HG03139 (cell line): ENCODE measurements around the gene PABPC3.

Experiments used
- ATAC-seq: cut with Tn5 transposase; IDR thresholded peaks from one replicate; pipeline ENCODE4 v1.9.1; 2021; ENCODE audit not compliant: unreplicated experiment

The PABPC3 gene

DNA sequence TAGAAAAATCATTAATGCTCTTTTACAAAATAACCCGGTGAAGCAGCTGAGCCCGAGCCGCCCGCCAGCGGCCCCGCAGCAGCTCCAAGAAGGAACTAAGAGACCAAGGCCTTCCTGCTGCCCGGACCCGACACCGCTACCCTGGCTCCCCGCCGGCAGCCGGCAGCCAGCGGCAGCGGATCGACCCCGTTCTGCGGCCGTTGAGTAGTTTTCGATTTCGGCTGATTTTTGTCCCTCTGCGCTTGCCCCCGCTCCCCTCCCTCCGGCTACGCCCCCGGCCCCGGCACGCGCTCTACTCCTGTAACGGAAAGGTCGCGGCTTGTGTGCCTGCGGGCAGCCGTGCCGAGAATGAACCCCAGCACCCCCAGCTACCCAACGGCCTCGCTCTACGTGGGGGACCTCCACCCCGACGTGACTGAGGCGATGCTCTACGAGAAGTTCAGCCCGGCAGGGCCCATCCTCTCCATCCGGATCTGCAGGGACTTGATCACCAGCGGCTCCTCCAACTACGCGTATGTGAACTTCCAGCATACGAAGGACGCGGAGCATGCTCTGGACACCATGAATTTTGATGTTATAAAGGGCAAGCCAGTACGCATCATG is at the start of gene PABPC3:
Gene PABPC3, plus strand, starts transcription at position 286 of the 603 bp plus-strand sequence. Its CDS starts 63 bp downstream, at position 349.
- no peak for ATAC-seq

DNA sequence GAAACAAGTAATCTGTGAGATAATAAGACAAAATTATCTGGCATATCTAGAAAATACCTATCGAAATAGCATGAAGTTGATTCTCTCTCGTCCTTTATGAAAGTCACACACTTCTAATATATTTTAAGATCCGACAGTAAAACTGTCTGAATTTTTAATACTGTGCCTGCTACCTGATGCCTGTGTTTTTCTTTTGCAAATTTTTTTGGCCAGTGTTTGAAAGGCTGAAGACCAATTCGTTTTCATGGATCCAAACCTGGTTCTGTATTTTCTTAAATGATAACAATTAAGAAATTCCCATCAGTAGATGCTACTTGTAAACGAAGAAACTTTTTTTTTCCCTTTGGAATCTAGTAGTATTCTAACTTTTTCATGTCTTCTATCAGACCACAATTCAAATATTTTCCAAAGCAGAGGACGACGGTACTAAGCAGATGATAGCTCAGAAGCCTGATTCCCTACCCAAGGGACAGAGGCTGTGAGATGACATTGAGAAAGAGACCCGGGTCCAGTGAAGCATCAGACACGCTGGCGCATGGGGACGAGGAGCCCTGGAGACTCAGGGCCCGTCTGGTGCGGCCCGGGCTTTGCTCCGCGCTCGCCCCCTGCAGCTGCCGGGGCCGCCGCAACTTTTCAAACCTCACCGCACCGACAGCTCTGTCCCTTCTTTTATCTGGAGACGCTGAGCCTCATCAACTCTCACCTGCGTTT is 49.5 kb upstream of the PABPC3 start:
- no peak for ATAC-seq

DNA sequence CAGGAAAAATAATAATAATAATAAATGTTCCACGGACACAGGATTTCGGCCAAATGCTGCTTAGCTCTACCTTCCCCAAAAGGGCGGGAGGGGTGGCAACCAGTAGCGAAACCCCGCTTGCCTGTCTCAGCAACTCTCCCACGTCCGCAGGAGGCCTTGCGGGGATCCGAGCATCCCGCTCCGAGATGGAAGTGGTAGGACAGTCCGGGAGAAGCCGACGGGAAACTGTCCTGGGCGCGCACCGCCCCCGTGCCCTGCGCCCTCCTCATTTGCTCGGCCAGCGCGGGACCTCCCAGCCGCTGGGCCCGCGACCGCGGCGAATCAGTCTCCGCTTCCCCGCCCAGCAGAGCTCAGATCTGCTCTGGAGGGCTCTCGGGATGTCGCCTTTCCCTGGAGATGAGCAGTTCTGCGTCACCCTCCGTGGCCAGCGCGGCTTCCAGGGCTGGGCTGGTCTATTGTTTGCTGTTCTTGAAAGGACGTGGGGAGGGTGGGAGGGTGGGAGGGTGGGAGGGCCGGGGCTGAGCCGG is 48.9 kb upstream of the PABPC3 start:
- ATAC-seq = no peak

DNA sequence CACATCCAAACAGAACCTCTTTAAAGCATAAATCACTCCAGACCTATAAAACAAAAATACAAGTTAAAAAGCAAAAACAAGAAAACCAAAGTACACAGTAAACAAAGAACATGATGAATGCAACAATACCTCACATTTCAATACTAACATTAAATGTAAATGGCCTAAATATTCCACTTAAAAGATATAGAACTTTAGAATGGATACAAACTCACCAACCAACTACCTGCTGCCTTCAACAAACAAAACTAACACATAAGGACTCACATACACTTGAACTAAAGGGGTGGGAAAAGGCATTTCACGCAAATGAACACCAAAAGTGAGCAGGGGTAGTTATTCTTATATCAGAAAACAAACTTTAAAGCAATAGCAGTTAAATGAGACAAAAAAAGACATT is 44.9 kb upstream of the PABPC3 start:
- ATAC-seq = no peak

DNA sequence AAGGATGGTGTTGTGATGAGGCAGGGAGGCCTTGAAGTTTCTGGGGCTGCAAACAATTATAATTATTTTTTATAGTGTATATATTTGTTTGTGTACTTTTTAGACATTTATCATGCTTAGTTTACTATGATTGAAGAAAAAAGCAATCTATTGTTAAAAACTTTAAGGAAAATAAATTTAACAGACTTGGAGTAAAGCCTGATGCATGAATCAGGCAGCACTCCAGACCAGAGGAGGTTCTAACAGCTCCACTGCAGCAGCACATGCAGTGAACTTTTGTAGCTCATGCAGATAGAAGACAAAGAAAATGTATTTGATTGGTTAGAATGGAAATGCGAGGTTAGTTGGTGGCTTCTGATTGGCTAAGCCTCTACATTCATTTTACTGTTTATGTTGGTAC is 36.8 kb upstream of the PABPC3 start:
- no peak for ATAC-seq

DNA sequence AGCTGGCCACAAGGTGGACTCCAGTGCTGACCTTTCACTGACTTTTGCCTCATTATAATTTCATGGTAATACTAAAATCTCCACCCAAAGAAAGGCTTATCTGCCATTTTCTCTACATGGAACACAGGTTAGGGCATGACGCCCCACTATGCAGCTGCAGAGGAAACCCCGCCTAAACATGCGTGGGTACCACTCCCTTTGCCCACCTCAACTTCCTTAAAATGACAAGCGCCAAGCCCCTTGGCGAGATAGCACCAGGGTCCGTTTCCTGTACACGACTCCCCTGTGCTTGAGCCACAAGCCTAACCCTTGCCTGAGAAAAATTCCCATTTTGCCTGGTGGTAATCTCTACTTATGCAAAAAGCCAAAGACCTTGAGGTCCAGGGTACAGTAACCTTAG is 36.0 kb upstream of the PABPC3 start:
- no peak for ATAC-seq

DNA sequence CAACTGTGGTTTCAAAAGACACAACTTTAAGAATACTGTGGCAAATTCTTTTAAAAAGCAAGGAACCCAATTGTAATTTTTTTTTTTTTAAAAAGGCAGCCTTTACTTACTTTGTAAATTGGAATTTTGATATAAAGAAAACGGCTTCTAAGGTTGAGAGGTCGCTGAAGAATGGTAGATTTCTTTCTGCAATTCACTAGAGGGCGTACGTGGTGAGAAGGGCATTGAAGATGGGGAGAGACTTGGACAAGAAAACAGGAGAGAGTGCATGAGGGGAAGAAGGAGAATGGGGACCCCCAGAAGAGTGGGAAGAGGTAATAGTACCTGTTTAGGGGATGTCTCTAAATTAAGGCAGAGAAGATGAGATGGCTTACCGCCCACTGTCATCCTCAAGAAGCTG is 33.5 kb upstream of the PABPC3 start:
- no peak for ATAC-seq

DNA sequence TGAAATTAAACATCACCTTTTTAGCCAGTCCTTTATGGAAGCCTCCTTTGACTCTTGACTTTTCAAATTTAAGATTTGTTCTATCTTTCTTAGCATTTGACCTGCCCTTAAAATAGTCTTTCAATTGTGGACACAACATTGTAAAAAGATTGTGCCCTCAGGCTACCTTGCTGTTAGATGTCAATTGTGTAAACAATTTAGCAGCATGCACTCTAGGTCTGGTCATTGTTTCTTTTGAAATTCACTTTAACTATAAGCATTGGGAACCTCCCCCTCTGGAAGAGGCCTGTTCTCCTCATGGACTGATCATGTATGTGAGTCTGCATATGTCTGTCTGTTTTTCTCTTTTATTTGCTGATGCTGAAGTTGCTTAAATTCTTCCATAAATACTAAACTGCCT is 31.5 kb upstream of the PABPC3 start:
- no peak for ATAC-seq

DNA sequence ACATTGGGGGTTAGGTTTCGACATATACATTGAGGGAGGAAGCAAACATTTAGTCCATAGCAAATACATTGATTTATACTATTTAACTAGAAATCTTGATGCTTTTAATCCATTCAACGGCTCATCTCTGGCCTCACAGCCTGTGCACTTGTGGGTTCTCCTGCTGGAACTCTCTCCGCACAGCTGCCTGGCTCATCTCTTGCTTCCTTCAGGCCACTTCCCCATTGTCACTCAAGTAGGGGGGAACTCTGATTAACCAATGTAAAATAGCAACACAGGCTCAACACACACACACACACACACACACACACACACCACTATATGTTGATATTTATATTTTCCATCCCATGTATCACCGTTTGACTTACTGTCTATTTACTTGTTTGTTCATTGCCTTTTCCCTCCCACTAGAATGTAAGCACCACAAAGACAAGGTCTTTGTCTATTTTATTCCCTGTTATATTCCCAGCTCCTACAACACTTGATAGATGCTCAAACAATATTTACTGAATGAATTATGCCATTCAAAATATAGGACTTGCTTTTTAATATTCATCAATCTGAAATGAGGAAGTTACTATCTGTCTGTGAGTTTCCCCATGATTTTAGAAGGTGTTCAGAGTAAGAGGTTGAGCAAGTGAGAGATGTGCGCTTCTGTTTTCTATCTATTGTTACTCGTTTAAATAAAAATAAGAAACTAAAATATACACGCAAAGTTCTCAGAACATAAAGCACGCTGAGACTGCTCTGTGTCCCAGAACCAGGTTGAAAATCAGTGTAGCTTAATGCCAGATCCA is 29.8 kb upstream of the PABPC3 start:
- ATAC-seq = no peak

DNA sequence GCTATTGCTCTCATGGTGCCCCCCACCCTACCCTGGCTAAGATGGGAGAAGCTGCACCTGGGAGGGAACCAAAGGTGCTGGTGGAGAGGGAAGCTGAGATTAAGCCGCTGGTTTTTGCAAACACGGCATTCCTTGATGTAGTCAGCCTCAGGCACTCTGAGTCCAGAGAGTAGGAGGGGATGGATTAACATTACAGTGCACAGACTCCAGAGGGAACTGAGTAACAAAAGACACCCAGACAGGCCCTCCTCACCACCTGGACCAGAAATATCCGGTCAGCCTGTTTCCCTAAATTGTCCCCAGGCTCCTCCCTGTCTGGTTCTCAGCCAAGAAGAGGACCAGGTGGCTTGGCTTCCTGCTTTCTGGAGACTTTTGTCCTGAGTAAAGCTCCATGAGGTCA is 28.9 kb upstream of the PABPC3 start:
- ATAC-seq = no peak

DNA sequence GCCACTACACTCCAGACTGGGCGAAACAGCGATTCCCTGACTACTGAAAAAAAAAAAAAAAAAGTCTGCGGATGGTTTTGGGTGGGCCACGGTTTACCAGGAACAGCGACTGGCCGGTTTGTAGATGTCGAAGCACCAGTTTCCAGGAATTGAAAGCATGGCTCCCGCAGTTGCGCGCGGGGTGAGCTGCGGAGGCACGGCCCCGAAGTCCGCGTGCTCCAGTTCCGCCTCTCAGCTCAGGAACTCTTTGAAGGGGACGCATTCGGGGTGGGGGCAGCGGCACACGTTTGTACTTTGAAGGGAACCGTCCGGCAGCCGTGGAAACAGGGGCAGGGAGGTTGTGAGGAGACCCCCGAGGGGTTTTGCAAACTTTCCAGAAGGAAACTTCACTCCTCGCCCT is 27.1 kb upstream of the PABPC3 start:
- ATAC-seq = no peak

DNA sequence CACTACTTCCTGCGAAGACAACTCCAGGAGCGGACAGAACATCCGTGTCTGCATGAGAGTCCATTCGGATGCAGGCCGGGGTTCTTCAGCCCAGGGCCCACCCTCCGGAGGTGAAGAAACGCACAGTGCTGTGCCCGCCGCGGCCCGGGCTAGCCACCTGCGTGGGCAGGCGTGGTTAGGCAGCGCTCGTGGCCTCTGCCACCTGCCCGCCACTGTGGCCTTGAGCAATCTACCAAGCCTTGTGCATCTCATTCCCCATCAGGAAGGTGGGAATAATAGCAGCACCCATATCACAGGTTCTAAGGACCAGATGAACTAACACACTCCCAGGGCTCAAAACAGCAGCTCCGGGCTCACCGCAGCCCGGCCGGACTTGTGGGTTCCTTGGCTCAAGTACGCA is 26.7 kb upstream of the PABPC3 start:
- no peak for ATAC-seq

DNA sequence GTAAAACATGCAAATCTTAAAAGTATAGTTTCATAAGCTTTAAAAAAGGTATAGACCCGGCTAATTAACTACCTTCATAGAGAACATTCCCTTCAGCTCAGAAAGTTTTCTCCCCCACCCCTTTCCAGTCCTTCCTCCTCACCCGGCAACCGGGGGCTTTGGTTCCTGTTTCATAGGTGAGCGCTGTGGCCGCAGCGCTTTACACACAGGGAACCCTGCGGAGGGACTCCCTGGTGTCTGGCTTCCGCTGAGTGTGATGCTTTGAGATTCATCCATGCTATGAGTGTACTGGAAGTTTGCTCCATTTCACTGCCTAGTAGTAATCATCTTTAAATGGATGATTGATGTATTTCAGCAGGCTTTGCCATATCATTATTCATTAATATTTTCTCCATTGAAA is 26.0 kb upstream of the PABPC3 start:
- ATAC-seq = no peak

DNA sequence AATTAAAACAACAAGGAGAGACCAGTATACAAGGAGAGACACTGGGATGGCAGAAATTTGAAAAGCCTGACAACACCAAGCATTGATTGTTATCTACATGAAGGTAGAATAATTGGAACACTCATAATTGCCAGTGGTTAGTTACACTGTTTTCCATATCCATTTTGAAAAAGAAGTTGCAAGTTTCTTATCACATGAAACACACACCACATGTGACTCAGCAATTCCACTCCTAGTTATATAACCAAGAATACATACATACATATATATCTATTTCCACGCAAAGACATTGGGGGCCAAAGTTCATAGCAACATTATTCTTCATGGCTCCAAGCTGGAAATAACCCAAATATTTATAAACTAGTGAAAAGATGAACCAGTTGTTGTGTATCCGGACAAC is 15.2 kb upstream of the PABPC3 start:
- ATAC-seq = no peak

DNA sequence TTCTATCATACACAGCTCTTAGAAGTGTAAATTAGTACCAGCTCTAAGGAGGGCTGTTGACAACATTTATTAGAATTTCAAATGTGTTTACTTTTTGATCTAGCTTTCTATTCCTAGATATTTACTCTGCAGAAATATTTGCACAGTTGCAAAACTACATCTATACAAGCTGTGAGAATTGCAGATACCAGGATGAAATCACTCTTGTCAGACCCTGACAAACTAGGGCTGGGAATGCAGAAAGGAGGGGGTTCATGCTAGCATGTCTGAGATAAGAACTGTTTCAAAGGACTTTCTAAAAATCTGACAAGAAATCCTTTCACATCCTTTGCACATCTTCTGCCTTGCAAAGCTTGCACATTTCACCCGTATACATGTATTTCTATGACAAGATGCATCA is 11.8 kb upstream of the PABPC3 start:
- ATAC-seq = no peak

DNA sequence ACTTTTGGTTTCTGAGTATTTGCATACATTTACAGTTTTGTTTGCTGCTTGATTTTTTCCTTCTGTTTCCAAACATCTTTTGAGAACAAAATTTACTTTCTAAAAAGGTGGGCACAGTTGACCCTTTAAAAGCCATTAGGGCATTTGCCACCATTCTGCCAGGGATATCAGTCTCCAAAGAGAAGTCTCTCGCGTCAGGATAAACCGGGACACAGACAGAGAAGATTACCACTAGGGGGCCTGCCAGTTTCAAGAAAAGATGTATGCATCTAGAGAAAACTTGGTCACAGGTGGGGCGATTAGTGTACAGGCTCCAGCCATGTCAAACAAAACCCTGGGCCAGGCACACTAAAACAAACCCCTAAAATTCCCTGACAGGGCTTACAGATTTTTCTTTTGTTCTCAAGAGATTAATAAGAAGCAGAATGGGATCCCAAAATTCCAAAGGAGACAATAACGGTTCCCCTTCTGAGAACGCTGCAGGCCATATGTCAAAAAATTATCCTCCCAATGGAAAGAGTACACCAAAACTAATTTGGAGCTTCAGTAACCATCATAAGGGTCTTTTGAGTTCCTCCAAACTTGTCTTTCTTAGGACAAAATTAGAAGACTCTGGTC is 10.7 kb upstream of the PABPC3 start:
- no peak for ATAC-seq

DNA sequence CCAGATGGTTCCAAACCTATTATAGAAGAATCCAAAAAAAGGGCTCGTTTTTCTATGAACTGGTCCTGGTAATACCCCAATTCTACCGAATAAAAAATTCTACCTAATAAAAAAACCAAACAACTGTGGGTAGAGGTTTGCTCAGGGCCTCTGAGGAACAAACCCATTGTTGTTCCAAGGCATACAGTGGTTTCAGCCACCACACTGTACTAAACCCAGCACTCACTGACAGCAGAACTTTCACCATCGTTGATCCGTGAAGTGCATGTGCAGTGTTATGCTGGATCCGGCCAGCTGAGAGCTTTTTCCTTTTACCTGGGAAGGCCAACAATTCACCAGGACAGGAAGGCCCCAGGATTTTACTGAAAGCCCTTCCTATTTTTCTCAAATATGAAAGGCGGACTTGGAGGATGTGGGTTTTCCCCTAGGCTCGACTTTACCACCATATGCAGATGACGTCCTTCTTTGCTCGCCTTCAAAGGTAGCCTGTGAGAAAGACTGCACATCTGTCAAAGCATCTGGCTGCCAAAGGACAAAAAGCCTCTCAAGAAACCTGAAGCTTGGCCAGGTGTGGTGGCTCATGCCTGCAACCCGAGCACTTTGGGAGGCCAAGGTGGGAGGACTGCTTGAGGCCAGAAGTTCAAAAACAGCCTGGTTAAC is 7.2 kb upstream of the PABPC3 start:
- no peak for ATAC-seq

DNA sequence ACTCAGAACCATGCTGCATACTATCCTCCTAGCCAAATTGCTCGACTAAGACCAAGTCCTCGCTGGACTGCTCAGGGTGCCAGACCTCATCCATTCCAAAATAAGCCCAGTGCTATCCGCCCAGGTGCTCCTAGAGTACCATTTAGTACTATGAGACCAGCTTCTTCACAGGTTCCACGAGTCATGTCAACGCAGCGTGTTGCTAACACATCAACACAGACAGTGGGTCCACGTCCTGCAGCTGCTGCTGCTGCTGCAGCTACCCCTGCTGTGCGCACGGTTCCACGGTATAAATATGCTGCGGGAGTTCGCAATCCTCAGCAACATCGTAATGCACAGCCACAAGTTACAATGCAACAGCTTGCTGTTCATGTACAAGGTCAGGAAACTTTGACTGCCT is 1.5 kb downstream of the PABPC3 start:
- no peak for ATAC-seq

DNA sequence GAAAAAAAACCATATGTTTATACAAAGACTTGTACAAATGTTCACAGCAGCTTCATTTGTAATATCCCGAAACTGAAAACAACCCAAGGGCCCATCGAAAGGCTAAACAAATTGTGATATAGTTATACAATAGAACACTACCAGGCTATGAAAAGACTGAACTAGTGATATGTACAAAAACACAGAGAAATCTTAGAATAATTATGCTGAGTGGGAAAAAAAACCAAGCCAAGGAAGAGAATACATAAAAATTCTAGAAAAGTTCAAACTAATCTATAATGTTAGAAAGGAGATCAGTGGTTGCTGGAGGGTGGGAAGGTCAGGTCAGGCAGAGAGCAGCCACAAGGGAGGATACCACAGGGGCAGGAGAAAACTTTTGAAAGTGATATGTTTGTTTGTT is 7.8 kb downstream of the PABPC3 start:
- ATAC-seq = no peak

DNA sequence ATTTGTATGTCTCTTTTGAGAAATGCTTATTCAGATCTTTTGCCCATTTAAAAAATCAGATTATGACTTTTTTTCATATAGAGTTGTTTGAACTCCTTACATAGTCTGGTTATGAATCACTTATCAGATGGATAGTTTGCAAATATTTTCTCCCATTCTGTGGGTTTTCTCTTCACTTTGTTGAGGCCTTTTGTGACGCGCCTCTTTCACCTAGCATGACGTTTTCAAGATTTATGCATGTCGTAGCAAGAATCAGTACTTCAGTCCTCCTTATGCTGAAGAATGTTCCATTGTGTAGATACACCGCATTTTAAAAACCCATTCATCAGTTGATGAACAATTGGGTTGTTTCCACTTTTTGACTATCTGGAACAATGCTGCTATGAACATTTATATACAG is 13.4 kb downstream of the PABPC3 start:
- no peak for ATAC-seq

DNA sequence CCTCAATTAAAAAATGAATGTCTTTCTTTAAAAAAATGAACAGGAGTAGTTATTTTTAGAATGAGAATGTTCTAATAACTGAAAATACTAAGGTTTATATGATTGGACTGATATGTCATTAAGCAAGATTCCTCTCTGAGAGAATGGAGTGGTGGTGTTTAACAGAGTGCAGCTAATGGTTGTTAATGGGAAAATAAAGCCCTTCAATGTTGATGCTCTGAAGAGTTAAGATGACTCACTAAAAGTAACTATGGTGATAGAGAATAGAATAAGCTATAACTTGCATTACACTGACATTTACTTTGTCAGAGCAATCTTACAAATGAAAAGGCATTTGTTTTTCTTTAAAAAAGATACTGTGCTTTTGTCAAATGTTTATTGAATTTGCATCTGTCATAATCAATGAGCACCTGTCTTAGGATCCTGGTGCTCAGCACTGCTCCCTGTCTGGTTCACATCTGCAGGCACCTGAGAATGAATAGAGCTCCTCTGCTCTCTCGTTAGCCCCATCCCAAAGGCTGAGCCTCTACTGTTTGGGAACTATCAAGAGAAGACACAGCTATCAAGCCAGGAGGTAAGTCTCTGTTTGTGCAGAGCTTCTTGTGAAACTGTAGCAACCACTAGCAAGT is 15.1 kb downstream of the PABPC3 start:
- no peak for ATAC-seq
